HG03342 (cell line): ENCODE results near the gene LRRTM4.

Experiments
- ATAC-seq: cut with Tn5 transposase; IDR thresholded peaks from one replicate; pipeline ENCODE4 v1.9.1; 2021; ENCODE audit warnings: mild to moderate bottlenecking, moderate library complexity; ENCODE audit not compliant: unreplicated experiment

LRRTM4 gene

GRCh38 chr2:77479395-77479794, 42.8 kb downstream of the LRRTM4 start:
- no peak for ATAC-seq

DNA sequence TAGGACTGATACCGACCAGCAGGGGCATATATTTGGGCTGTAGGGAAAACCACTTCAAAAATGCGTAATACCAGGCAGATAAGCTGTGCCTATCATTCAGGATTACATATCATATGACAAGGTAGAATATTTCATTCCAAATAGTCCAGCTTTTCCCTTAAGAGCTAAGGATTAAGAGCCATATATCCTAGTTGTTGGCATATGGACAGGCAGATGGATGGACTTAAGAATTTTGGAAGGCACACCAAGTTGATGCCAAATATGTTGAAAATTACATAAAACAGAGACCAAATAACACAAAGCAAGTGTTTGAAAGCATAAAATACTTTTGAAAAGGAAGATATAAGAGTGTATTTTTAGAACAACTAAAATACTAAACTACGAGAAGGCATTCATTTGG, 52.1 kb downstream of the LRRTM4 start:
- ATAC-seq, result no peak

GRCh38 chr2:77469106-77469505, 53.1 kb downstream of the LRRTM4 start:
- no peak for ATAC-seq

GRCh38 chr2:77459840-77460239, 62.3 kb downstream of the LRRTM4 start:
- no peak for ATAC-seq

- no peak for ATAC-seq
Measured at GRCh38 chr2:77458216-77458615, 64.0 kb downstream of the LRRTM4 start.

- no peak for ATAC-seq
Measured at GRCh38 chr2:77457665-77458064, 64.5 kb downstream of the LRRTM4 start.

GRCh38 chr2:77443076-77443475, 79.1 kb downstream of the LRRTM4 start:
- no peak for ATAC-seq

GRCh38 chr2:77434880-77435279, 87.3 kb downstream of the LRRTM4 start:
- ATAC-seq, result no peak

DNA sequence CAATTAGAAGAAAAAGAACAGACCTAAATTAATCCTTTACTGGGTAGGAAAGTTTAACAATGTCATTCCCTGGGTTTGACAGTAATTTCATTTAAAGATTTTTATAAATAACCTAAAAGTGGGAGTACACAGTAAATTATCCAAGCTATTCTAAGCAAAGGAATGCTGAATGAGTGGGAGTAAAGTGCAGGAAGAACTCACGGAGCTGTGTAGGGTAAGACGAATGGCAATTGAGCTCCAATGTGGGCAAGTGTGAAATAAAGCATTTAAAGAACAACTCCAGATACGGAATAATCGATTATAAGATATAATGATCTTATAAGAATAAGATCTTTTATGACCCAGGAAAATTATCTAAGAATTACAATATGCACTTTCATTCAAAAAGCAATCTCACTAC, 93.2 kb downstream of the LRRTM4 start:
- ATAC-seq, result no peak

DNA sequence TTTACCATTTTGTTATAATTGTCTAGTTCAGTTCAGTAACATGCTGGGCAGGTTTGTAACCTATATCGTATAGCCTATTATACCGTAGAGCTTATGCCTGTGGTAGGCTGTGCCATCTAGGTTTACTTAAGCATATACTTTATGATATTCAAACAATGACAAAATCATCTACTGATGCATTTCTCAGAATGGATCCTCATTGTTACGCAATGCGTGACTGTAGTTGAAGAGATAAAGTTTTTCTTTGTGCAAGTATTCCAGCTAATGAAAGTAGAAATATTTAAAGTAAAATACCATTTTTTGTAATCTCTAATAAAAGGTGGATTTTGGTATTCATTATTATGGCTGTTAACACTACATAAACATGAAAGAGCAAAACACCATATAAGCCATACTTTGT, 100.2 kb downstream of the LRRTM4 start:
- no peak for ATAC-seq

- no peak for ATAC-seq
Measured at GRCh38 chr2:77418537-77418936, 103.6 kb downstream of the LRRTM4 start.

- no peak for ATAC-seq
Measured at GRCh38 chr2:77404189-77404588, 118.0 kb downstream of the LRRTM4 start.

- ATAC-seq, result no peak
Measured at GRCh38 chr2:77398970-77399600, 123.1 kb downstream of the LRRTM4 start.

DNA sequence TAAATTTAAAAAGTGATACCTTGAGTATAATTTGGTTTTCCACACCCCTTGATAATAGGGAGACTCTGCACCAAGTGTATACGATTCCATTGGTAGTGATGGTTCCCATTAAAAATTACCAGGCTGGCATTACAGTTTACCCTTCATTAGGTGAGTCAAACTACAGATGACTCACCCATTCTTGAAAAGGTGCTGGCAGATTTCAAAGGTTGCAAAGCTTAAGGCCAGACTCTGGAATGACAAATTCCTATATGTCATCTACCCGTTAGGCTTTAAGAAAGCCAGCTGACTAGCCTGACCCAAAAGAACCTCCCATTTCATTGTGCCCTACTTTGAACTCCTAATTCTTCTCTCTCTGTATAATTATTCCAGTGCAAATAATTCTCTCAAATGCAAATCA, 124.4 kb downstream of the LRRTM4 start:
- no peak for ATAC-seq

DNA sequence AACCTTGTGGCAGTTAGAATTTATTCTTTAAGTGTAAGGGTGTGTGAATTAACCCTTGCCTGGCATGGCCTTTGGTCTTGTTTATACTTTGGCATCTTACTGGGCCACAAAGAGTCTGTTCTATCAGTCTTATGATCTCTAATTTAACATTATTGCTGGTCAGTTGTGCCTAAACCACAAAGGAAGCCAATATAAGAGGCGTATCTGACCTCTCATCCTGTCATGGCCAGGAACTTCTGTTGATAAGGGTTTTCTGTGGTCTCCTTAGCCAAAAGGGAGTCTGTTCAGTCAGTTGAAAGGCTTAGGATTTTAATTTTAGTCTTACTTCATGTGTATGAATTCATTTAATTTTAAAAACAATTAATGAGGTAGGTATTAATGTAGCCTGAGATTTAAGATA, 127.2 kb downstream of the LRRTM4 start:
- no peak for ATAC-seq

GRCh38 chr2:77391119-77391518, 131.1 kb downstream of the LRRTM4 start:
- no peak for ATAC-seq

DNA sequence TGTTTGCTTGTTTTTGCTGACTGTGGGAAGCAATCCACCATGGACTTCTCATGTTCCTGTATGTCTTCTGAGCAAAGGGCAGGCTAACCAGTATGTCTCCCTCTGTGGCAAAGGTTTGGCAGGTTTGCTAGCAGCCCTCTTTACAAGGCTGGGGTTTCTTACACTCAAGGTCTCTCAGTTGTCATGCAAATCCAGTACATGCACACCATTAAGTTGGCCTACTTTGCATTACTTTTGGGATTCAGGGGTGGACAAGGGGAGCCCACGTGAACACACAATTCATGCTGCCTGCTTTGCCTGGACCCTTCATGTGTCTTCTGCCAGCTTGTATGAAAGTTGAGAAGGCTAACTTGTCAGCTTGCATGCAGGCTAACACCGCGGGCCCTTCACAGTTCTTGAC, 134.9 kb downstream of the LRRTM4 start:
- no peak for ATAC-seq

GRCh38 chr2:77372636-77373035, 149.5 kb downstream of the LRRTM4 start:
- ATAC-seq, result no peak

GRCh38 chr2:77370511-77370910, 151.7 kb downstream of the LRRTM4 start:
- ATAC-seq, result no peak

DNA sequence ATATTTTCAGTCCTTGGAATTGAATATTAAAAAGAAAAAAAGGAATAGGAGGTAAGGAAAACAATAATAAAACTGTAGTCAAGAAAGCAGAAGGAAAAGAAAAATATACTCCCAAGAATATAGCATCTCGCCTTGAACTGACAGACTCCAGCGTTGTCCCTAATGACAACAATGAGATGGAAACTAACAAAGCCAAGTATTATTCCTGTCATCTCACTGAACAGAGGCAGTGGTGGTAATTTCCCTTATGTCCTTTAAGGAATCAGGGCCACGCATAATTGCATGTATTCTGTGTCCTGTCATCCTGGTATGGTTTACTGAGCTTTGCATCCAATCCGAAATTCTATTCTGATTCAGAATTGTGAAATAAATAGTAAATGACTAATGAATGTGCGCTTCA, 158.9 kb downstream of the LRRTM4 start:
- no peak for ATAC-seq

GRCh38 chr2:77348821-77349220, 173.4 kb downstream of the LRRTM4 start:
- ATAC-seq, result no peak

DNA sequence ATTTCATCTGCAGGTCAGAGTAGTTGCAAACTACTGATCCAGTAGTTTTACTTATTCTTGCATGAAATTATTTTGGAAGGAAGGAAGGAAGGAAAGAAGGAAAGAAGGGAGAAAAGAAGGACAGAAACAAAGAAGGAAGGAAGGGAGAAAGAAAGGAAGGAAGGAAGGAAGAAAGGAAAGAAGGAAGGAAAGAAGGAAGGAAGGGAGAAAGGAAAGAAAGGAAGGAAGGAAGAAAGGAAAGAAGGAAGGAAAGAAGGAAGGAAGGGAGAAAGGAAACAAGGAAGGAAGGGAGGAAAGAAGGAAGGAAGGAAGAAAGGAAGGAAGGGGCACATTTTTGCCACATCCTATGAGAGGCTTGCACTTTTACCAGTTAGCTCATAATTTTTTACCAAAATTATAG, 186.2 kb downstream of the LRRTM4 start:
- ATAC-seq, result no peak

- no peak for ATAC-seq
Measured at GRCh38 chr2:77328134-77328931, 193.8 kb downstream of the LRRTM4 start.
